Smooth muscle cell (in vitro differentiated cells): ENCODE results near the gene ZNF775. TPM values are rescaled to one million over a fixed set of nuclear protein-coding genes. Genes with fewer than 3 reads are reported as not detected.

Experiments used
- DNase-seq: peaks from one replicate; lab custom pipeline; 2025; ENCODE audit not compliant: unreplicated experiment; lab: John Stamatoyannopoulos, UW
- H2AFZ ChIP-seq: fragments of 200-600 bp; sonication (generic); 2 replicates; pipeline ENCODE4 v1.6.0; 2016; ENCODE audit warnings: antibody characterized with exemption, low read depth, mild to moderate bottlenecking
- H3F3A ChIP-seq: fragments of 200-600 bp; sonication (generic); 2 replicates; pipeline ENCODE4 v1.6.0; 2017; ENCODE audit warnings: antibody characterized with exemption, low read depth
- H3K27ac ChIP-seq: fragments of 200-600 bp; sonication (generic); 2 replicates; pipeline ENCODE4 v1.5.1; 2016; ENCODE audit warnings: low read depth, mild to moderate bottlenecking
- H3K27me3 ChIP-seq: fragments of 200-600 bp; sonication (generic); 2 replicates; pipeline ENCODE4 v1.6.1; 2016; ENCODE audit warnings: low read depth, mild to moderate bottlenecking
- H3K36me3 ChIP-seq: fragments of 200-600 bp; sonication (generic); 2 replicates; pipeline ENCODE4 v1.5.1; 2016; ENCODE audit warnings: low read depth
- H3K4me1 ChIP-seq: fragments of 200-600 bp; sonication (generic); 2 replicates; pipeline ENCODE4 v1.5.1; 2016; ENCODE audit warnings: low read depth
- H3K4me2 ChIP-seq: fragments of 200-600 bp; sonication (generic); 2 replicates; pipeline ENCODE4 v1.6.0; 2016; ENCODE audit warnings: mild to moderate bottlenecking
- H3K4me3 ChIP-seq: fragments of 200-600 bp; sonication (generic); 2 replicates; pipeline ENCODE4 v1.5.1; 2016; ENCODE audit warnings: mild to moderate bottlenecking
- H3K79me2 ChIP-seq: fragments of 200-600 bp; sonication (generic); 2 replicates; pipeline ENCODE4 v1.6.0; 2016; ENCODE audit warnings: low read depth, mild to moderate bottlenecking
- H3K9ac ChIP-seq: fragments of 200-600 bp; sonication (generic); 2 replicates; pipeline ENCODE4 v1.6.0; 2016; ENCODE audit warnings: low read depth
- H3K9me3 ChIP-seq: fragments of 200-600 bp; sonication (generic); replicated peaks from 2 replicates; pipeline ENCODE4 v1.5.1; 2016; ENCODE audit warnings: low read depth
- H4K20me1 ChIP-seq: fragments of 200-600 bp; sonication (generic); 2 replicates; pipeline ENCODE4 v1.6.0; 2016; ENCODE audit warnings: low read depth
- WGBS: methylation state at CpG from one replicate; pipeline ENCODE4 v1.1.7; 2016; ENCODE audit warnings: low lambda C conversion rate; 5-methylcytosine and 5-hydroxymethylcytosine counted together
- polyA plus RNA-seq: library from polyadenylated mRNA; unstranded; fragments of >200 nt; fragmentation: Nextera tagmentation; extraction: Ambion mirVana; gene quantifications from 2 replicates; pipeline ENCODE4 v1.2.1, GENCODE V29; 2016
- total RNA-seq: library from RNA; depleted of rRNA; stranded (reverse); fragments of >200 nt; gene quantifications from 2 replicates; pipeline ENCODE4 v1.2.3, GENCODE V29; 2014
- TF ChIP-seq, protein P1 (sequence below): fragments of 200-600 bp; sonication (generic); IDR thresholded peaks from 2 replicates; pipeline ENCODE4 v1.5.1; 2017; ENCODE audit warnings: borderline replicate concordance, mild to moderate bottlenecking, antibody characterized with exemption; ENCODE audit not compliant: insufficient read depth, poor library complexity, severe bottlenecking

Gene ZNF775
- total and polyA plus RNA-seq, 2 experiments from 2014 or later, result 5.9 to 23.8 TPM

- no peak overlapping the region for H3K27ac ChIP-seq
- no peak for DNase-seq
- WGBS, result 96% methylated on average over 7 of the region's 7 CpGs
These were observed 9.2 kb downstream of the ZNF775 start for GRCh38 chr7:150388306-150388705.

DNA sequence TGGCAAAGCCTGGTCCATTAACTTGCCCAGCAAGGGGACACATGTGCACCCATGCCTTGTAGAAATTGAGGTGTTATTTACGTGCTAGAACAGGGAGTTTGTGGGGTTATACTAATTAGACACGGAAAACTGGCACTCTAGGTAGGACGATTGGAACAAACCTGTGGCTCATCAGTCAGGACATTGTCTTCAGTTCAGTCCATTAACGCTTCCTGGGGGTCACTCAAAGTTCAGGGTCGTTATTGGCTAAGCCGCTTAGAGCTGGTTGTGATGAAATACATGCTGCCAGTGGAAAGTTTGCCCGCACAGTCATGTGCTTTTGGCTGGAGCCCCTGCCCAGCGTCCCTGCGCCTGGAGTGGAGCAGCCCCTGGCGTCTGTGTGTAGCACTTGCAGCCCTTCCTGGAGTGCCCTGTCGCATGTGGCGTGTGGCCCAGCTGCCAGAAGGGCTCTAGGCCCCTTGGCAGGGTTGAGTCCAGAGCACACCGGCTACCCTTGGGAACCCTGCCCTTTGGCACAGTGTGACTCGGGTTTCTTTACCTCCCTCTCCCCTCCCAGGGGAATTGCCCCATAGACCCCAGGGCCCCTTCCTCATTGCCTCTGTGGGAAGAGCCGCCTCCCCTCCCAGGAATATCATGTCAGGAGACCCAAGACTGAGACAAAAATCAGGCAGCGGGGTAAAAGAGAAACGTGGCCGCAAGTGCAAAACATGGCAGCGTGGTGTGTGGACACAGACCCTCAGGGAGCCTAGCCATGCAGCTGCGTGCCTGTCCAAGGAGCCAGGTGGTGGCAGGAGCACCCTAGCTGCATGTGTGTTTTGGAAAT is 9.8 kb downstream of the ZNF775 start:
- no peaks in the 10 kb centered on the region for H3K9me3 ChIP-seq
- H2AFZ ChIP-seq, result no peak overlapping the region
- H3K4me2 ChIP-seq, result no peak overlapping the region
- H3F3A ChIP-seq, result no peaks in the 10 kb centered on the region
- no peaks in the 10 kb centered on the region for H3K27me3 ChIP-seq
- WGBS, result 87% methylated on average over 20 of the region's 20 CpGs
- DNase-seq, result no peak
- H3K4me1 ChIP-seq, result peaks cover 29% of the 10 kb centered on the region
- no peaks in the 10 kb centered on the region for H3K36me3 ChIP-seq
- H3K79me2 ChIP-seq, result no peaks in the 10 kb centered on the region
- no peak overlapping the region for H3K4me3 ChIP-seq
- TF ChIP-seq, protein P1, sequence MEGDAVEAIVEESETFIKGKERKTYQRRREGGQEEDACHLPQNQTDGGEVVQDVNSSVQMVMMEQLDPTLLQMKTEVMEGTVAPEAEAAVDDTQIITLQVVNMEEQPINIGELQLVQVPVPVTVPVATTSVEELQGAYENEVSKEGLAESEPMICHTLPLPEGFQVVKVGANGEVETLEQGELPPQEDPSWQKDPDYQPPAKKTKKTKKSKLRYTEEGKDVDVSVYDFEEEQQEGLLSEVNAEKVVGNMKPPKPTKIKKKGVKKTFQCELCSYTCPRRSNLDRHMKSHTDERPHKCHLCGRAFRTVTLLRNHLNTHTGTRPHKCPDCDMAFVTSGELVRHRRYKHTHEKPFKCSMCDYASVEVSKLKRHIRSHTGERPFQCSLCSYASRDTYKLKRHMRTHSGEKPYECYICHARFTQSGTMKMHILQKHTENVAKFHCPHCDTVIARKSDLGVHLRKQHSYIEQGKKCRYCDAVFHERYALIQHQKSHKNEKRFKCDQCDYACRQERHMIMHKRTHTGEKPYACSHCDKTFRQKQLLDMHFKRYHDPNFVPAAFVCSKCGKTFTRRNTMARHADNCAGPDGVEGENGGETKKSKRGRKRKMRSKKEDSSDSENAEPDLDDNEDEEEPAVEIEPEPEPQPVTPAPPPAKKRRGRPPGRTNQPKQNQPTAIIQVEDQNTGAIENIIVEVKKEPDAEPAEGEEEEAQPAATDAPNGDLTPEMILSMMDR, result no peak
- H3K9ac ChIP-seq, result no peak overlapping the region
- H4K20me1 ChIP-seq, result peaks cover 64% of the 10 kb centered on the region
- H3K27ac ChIP-seq, result no peak overlapping the region

More at GRCh38 chr7:150388306-150388705, 9.2 kb downstream of the ZNF775 start:
- no peaks in the 10 kb centered on the region for H3F3A ChIP-seq
- H3K4me3 ChIP-seq, result no peak overlapping the region
- no peaks in the 10 kb centered on the region for H3K36me3 ChIP-seq
- no peak overlapping the region for H3K4me2 ChIP-seq
- no peak overlapping the region for H3K9ac ChIP-seq
- H3K27me3 ChIP-seq, result no peaks in the 10 kb centered on the region
- H3K4me1 ChIP-seq, result peaks cover 32% of the 10 kb centered on the region
- H3K9me3 ChIP-seq, result no peaks in the 10 kb centered on the region
- TF ChIP-seq, protein P1, result no peak
- peaks cover 65% of the 10 kb centered on the region for H4K20me1 ChIP-seq
- peaks cover 4% of the 10 kb centered on the region for H3K79me2 ChIP-seq
- no peak overlapping the region for H2AFZ ChIP-seq

- Histone ChIP-seq H3K4me3 (no peak overlapping the region), H3K4me2 (no peak overlapping the region), H3K36me3 (no peaks in the 10 kb centered on the region), H3K9me3 (no peaks in the 10 kb centered on the region), H3K79me2 (peaks cover 4% of the 10 kb centered on the region), H3K27me3 (no peaks in the 10 kb centered on the region), H3K9ac (no peak overlapping the region), H2AFZ (no peak overlapping the region), H4K20me1 (peaks cover 64% of the 10 kb centered on the region), H3F3A (no peaks in the 10 kb centered on the region), H3K27ac (no peak overlapping the region), H3K4me1 (peaks cover 23% of the 10 kb centered on the region)
- no peak for DNase-seq
- WGBS, result 96% methylated on average over 5 of the region's 5 CpGs
- TF ChIP-seq, protein P1, result no peak
These were observed 10.3 kb downstream of the ZNF775 start for GRCh38 chr7:150389532-150389816.

GRCh38 chr7:150390205-150390604 is 11.1 kb downstream of the ZNF775 start:
- peaks cover 16% of the 10 kb centered on the region for H3K4me1 ChIP-seq
- H3K27ac ChIP-seq, result no peak overlapping the region
- no peak overlapping the region for H3K4me2 ChIP-seq
- no peak overlapping the region for H3K9ac ChIP-seq
- H3F3A ChIP-seq, result no peaks in the 10 kb centered on the region
- H3K36me3 ChIP-seq, result no peaks in the 10 kb centered on the region
- WGBS, result 88% methylated on average over 7 of the region's 7 CpGs
- no peak overlapping the region for H3K4me3 ChIP-seq
- peaks cover 4% of the 10 kb centered on the region for H3K79me2 ChIP-seq
- H2AFZ ChIP-seq, result no peak overlapping the region
- TF ChIP-seq, protein P1, result no peak
- H3K27me3 ChIP-seq, result no peaks in the 10 kb centered on the region
- no peak for DNase-seq
- no peaks in the 10 kb centered on the region for H3K9me3 ChIP-seq
- H4K20me1 ChIP-seq, result peaks cover 63% of the 10 kb centered on the region
